PC-9 (cell line): Measurements from ENCODE around the gene HIGD1B. TPM values are rescaled to one million over a fixed set of nuclear protein-coding genes. Genes with fewer than 3 reads are reported as not detected.
"Not testable (repeated sequence)": the region's sequence is repeated elsewhere in the genome, so short reads cannot be mapped to it uniquely, and the experiment has no call there.

Experiments used
- BruUV-seq: library from RNA; stranded (reverse); fragments of 400-500 nt; replicated peaks from 2 replicates; lab custom pipeline; 2021; lab: Mats Ljungman, UMichigan
- CTCF ChIA-PET: fragments of 300-600 bp; sonication (Branson Sonifier 250); formaldehyde crosslinking; loops from one replicate; lab custom pipeline; 2022; ENCODE audit warnings: antibody characterized with exemption; lab: Charles Lee
- POLR2A ChIA-PET: fragments of 300-600 bp; sonication (Branson Sonifier 250); formaldehyde crosslinking; loops from one replicate; lab custom pipeline; 2022; ENCODE audit warnings: antibody characterized with exemption; ENCODE audit not compliant: unreplicated experiment; lab: Charles Lee
- DNase-seq, 2 experiments: peaks; one replicate each; pipeline versions ENCODE4 v3.0.0 to v3.0.0-alpha.2; 2015 to 2022; ENCODE audit warnings: mixed read lengths in 1 of 2
- H2AFZ ChIP-seq: fragments of 200-600 bp; sonication (generic); 2 replicates; pipeline ENCODE4 v1.8.1; 2017; ENCODE audit warnings: antibody characterized with exemption
- H3F3A ChIP-seq: fragments of 200-600 bp; sonication (generic); 2 replicates; pipeline ENCODE4 v1.8.1; 2017; ENCODE audit warnings: antibody characterized with exemption, mild to moderate bottlenecking, low read depth; ENCODE audit not compliant: insufficient read depth
- H3K27ac ChIP-seq: fragments of 200-600 bp; sonication (generic); 2 replicates; pipeline ENCODE4 v1.6.1; 2016; ENCODE audit warnings: mixed run types
- H3K27me3 ChIP-seq: fragments of 200-600 bp; sonication (generic); 2 replicates; pipeline ENCODE4 v1.6.1; 2016; ENCODE audit warnings: low read depth, mixed run types; ENCODE audit not compliant: insufficient read depth
- H3K36me3 ChIP-seq: fragments of 200-600 bp; sonication (generic); 2 replicates; pipeline ENCODE4 v1.6.1; 2016; ENCODE audit warnings: low read depth, mixed run types
- H3K4me1 ChIP-seq: fragments of 200-600 bp; sonication (generic); replicated peaks from 2 replicates; pipeline ENCODE4 v1.6.1; 2016; ENCODE audit warnings: mixed run types; ENCODE audit not compliant: insufficient read depth
- H3K4me2 ChIP-seq: fragments of 200-600 bp; sonication (generic); 2 replicates; pipeline ENCODE4 v1.6.1; 2017; ENCODE audit warnings: mixed run types
- H3K4me3 ChIP-seq: fragments of 200-600 bp; sonication (generic); 2 replicates; pipeline ENCODE4 v1.6.1; 2016; ENCODE audit warnings: mixed run types
- H3K79me2 ChIP-seq: fragments of 200-600 bp; sonication (generic); 2 replicates; pipeline ENCODE4 v1.6.1; 2017; ENCODE audit warnings: low read depth, mixed run types
- H3K9me2 ChIP-seq: fragments of 200-600 bp; sonication (generic); 2 replicates; pipeline ENCODE4 v1.8.1; 2017; ENCODE audit warnings: mild to moderate bottlenecking; ENCODE audit not compliant: insufficient read depth
- H3K9me3 ChIP-seq: fragments of 200-600 bp; sonication (generic); 2 replicates; pipeline ENCODE4 v1.8.1; 2016; ENCODE audit warnings: low read depth; ENCODE audit not compliant: insufficient read depth
- H4K20me1 ChIP-seq: fragments of 200-600 bp; sonication (generic); 2 replicates; pipeline ENCODE4 v1.8.1; 2017; ENCODE audit not compliant: insufficient read depth
- CTCF ChIP-seq: fragments of 200-600 bp; sonication (generic); conservative IDR thresholded peaks from 2 replicates; pipeline ENCODE4 v1.6.1; 2017; ENCODE audit warnings: mixed run types, antibody characterized with exemption, mild to moderate bottlenecking, moderate library complexity
- EZH2 ChIP-seq: fragments of 200-600 bp; sonication (generic); IDR thresholded peaks from 2 replicates; pipeline ENCODE4 v1.8.0; 2017; ENCODE audit warnings: antibody characterized with exemption, low read depth
- intact Hi-C: fragments of 100-400 bp; cut with micrococcal nuclease; formaldehyde crosslinking; loops from one replicate; pipeline ENCODE4 v1.10.0; 2022; ENCODE audit not compliant: unreplicated experiment
- total RNA-seq: library from RNA; stranded (reverse); gene quantifications from 2 replicates; pipeline ENCODE4 v1.2.3, GENCODE V29; 2021

HIGD1B gene
- total RNA-seq, 1 experiment from 2014 or later, result not detected

- peaks cover 17% of the 10 kb centered on the region for H3K4me1 ChIP-seq
- no peaks in the 10 kb centered on the region for H4K20me1 ChIP-seq
- no peaks in the 10 kb centered on the region for H3K9me2 ChIP-seq
- H3F3A ChIP-seq, result peaks cover 38% of the 10 kb centered on the region
- peak; percentile 37 to 95 for DNase-seq
- ChIA-PET CTCF (no interaction called here), POLR2A (interaction anchor here (0.6 kb wide), 2 partner anchors 23 to 264 kb away, joined by 3 to 4 read pairs; no protein-coding TSS in a partner anchor)
- H3K4me3 ChIP-seq, result peak overlapping the region; percentile 33; the same call in 1 of the 2 replicates
- peak overlapping the region; percentile 68 for H3K27ac ChIP-seq
- intact Hi-C loops, result no loop called here
- H3K79me2 ChIP-seq, result peaks cover 61% of the 10 kb centered on the region
- no peaks in the 10 kb centered on the region for H3K9me3 ChIP-seq
- no peak for TF ChIP-seq CTCF
- TF ChIP-seq EZH2, result no peak
- 0 out of 2 replicates have a peak overlapping the region, but pooled peaks have one; percentile 1 for H2AFZ ChIP-seq
- H3K27me3 ChIP-seq, result no peaks in the 10 kb centered on the region
- H3K4me2 ChIP-seq, result peak overlapping the region; percentile 73
- no peaks in the 10 kb centered on the region for H3K36me3 ChIP-seq
- BruUV-seq, result no TSS peak
These were observed 27.0 kb upstream of the HIGD1B start for GRCh38 chr17:44820631-44821212.

- H3K4me2 ChIP-seq, H3K27me3 ChIP-seq, H3K9me2 ChIP-seq, H3K9me3 ChIP-seq, H4K20me1 ChIP-seq, H3K27ac ChIP-seq, DNase-seq, H2AFZ ChIP-seq, H3K36me3 ChIP-seq, H3K4me3 ChIP-seq, CTCF ChIA-PET, BruUV-seq: not testable (repeated sequence)
- H3F3A ChIP-seq, result peaks cover 24% of the 10 kb centered on the region
- intact Hi-C loops, result loop anchor here (5.0 kb wide), 1 partner anchor 33 kb away; no protein-coding TSS in a partner anchor
- H3K79me2 ChIP-seq, result peaks cover 57% of the 10 kb centered on the region
- peaks cover 22% of the 10 kb centered on the region for H3K4me1 ChIP-seq
- POLR2A ChIA-PET, result interaction anchor here (0.6 kb wide), 1 partner anchor 236 kb away, joined by 3 read pairs; no protein-coding TSS in a partner anchor
These were observed 22.4 kb upstream of the HIGD1B start for GRCh38 chr17:44825236-44825635.

GRCh38 chr17:44826123-44826790 lies 21.4 kb upstream of the HIGD1B start:
- Histone ChIP-seq H3K4me1 (peaks cover 18% of the 10 kb centered on the region), H3K36me3 (no peaks in the 10 kb centered on the region), H3K27ac (no peak overlapping the region), H3K27me3 (no peaks in the 10 kb centered on the region), H3K9me2 (no peaks in the 10 kb centered on the region), H3K4me2 (no peak overlapping the region), H3K4me3 (no peak overlapping the region), H3K79me2 (peaks cover 57% of the 10 kb centered on the region), H2AFZ (no peak overlapping the region), H3F3A (peaks cover 22% of the 10 kb centered on the region; the same call in 1 of the 2 replicates), H3K9me3 (no peaks in the 10 kb centered on the region), H4K20me1 (no peaks in the 10 kb centered on the region)
- TF ChIP-seq EZH2, result no peak
- no peak for TF ChIP-seq CTCF
- ChIA-PET CTCF (no interaction called here), POLR2A (no interaction called here)
- no TSS peak for BruUV-seq
- intact Hi-C loops, result loop anchor here (5.0 kb wide), 1 partner anchor 34 kb away; no protein-coding TSS in a partner anchor
- DNase-seq, result no peak
